ENCODE results near the gene LRRC38.
"Not testable (repeated sequence)": the region's sequence is repeated elsewhere in the genome, so short reads cannot be mapped to it uniquely, and the experiment has no call there.

Gene LRRC38

DNA sequence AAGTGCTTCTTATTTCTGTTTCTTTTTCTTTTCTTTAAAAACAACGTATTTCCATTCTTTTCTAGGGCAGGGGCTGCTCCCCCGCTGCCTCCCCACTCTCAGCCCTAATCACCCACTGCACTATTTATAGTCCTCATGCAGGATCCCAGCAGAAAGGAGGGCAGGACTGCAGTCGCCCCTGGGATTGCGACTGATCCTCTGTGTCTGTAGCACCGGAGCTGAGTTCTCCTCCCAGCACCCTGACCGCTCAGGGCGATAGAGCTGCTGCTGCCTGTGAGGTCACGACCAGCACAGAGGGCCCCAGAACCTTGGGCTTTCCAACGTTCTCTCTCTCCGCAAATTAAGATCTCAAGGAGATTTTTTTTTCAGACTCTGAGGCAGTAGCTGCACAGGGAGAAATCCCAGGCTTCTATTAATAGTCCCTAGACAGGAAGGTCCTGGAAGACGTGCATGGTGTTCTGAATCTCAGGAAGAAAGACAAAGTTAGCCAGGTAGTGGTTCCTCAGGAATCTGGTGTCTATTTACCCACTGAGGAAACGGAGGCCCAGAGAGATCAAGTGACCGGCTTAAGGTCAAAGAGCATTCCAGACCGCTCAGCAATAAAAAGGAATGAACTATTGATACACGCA, 56.8 kb downstream of the LRRC38 start:
- no peak for DNase-seq

DNA sequence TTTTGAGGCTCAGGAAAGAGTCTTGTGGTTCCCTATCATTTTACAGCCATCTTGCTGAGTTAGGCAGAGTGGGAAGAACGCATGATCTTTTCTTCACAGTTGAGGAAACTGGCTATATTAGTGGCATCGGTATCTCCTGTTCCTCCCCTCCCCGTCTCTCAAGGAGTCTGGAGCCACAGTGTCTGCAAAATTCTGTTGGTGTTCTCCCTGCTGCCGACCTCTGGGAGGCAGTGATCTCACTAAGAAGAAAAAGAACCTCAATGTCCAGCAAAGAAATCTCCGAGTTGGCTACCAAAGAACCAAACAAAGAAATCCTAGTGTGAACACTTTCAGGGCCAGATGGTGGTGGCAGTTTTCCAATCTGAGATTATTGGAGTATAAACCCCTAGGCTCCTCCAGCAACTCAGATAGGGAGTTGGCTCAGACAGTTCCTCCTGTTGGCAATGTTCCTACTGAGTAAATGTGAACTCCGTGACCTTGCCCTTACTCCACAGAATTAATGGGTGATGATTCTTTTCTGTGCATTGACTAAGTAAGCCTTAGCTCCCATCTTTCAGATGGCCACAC, 62.3 kb downstream of the LRRC38 start:
- DNase-seq = no peak

- DNase-seq = no peak
These were observed 63.6 kb downstream of the LRRC38 start for GRCh38 chr1:13450204-13450603.

- no peak for DNase-seq
These were observed 70.3 kb downstream of the LRRC38 start for GRCh38 chr1:13443335-13443979.

DNA sequence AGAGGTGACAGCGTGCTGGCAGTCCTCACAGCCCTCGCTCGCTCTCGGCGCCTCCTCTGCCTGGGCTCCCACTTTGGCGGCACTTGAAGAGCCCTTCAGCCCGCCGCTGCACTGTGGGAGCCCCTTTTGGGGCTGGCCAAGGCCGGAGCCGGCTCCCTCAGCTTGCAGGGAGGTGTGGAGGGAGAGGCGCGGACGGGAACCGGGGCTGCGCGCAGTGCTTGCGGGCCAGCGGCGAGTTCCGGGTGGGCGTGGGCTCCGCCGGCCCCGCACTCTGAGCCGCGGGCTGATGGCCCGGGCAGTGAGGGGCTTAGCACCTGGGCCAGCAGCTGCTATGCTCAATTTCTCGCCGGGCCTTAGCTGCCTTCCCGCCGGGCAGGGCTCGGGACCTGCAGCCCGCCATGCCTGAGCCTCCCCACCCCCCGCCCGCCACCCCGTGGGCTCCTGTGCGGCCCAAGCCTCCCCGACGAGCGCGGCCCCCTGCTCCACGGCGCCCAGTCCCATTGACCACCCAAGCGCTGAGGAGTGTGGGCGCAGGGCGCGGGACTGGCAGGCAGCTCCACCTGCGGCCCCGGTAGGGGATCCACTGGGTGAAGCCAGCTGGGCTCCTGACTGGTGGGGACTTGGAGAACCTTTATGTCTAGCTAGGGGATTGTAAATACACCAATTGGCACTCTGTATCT, 74.6 kb downstream of the LRRC38 start:
- not testable (repeated sequence) for DNase-seq

DNA sequence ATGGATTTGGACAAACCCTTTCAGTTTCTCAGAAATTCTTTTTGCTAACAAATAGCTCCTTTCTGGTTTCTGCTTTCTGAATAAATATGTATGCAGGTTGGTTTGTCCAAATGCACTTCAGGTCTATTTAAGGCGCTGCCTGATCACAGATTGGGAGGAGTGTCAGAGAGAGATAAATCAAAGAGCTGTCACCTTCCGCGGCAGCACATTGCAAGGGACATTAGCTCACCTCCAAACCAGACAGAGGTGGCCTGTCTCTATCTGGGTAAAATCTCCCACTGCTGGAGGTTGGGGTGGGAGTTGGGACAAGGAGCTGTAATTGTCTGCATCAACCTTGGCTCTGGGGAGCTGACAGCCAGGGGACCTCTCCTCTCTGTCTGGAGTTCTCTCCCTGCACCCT, 78.3 kb downstream of the LRRC38 start:
- no peak for DNase-seq

GRCh38 chr1:13433694-13434358, 80.0 kb downstream of the LRRC38 start:
- DNase-seq = not testable (repeated sequence)

- DNase-seq = no peak
These were observed 81.6 kb downstream of the LRRC38 start for GRCh38 chr1:13432251-13432650.

DNA sequence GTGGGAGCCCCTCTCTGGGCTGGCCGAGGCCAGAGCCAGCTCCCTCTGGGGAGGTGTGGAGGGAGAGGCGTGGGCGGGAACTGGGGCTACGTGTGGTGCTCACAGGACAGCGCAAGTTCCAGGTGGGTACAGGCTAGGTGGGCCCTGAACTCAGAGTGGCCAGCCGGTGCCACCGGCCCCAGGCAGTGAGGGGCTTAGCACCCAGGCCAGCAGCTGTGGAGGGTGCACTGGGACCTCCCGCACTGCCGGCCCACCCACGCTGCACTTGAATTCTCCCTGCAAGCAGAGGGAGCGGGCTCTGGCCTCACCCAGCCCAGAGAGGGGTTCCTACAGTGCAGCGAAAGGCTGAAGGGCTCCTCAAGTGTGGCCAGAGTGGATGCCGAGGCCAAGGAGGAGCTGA, 83.3 kb downstream of the LRRC38 start:
- DNase-seq = no peak
